NCI-H187 (cell line): ENCODE results near the gene CHRND.

ENCODE experiments used
- DNase-seq, 2 experiments: peaks; one replicate each; lab custom pipeline; 2025; lab: John Stamatoyannopoulos, UW

CHRND gene

DNA sequence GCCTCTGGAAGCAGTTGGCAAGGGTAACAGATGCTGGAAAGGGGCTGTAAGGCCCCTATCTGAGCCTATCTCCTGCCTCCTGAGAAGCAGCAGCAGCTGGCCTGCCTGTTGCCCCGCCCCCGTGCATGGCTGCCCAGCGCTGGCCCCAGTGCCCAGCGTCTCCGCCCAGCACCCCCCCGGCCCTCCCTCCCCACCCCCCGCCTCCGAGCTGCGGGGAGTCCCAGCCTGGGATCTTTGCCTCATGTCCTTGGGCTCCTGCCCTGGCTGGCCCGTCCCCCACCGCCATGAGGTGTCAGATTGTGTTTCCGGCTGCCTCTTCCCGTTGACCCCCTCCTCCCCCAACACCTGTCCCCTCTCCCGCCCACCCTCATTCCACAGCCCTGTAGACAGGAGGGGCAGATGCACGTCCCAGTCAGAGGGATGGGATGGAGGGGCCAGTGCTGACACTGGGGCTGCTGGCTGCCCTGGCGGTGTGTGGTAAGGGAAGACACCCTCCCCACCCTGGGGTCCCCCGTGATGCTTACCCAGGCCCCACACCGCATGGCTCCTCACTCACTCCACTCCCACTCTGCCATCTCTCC lies at the start of gene CHRND:
Gene CHRND (plus strand): TSS at position 370 of the 581 bp plus-strand sequence. CDS start 56 bp downstream, at position 426.
- no peak for DNase-seq

DNA sequence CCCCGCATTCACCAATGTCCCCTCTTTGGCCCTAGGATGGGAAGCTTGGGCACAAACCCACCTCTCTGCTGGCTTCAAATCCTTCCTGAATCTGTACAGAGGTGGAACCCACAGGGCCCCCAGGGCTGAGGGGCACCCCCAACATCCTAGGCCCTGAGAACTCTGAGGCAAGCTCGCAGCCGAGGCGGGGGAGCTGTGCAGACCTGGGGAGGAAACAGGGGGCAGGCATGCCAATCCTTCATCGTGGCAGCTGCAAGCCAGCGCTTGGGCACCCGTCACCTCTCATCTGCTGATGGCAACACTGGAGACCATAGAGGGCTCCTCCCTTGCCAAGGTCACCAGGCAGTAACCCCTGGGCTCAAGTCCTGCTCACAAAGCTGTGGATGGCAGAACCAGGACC lies 49.2 kb upstream of the CHRND start:
- no peak for DNase-seq

DNA sequence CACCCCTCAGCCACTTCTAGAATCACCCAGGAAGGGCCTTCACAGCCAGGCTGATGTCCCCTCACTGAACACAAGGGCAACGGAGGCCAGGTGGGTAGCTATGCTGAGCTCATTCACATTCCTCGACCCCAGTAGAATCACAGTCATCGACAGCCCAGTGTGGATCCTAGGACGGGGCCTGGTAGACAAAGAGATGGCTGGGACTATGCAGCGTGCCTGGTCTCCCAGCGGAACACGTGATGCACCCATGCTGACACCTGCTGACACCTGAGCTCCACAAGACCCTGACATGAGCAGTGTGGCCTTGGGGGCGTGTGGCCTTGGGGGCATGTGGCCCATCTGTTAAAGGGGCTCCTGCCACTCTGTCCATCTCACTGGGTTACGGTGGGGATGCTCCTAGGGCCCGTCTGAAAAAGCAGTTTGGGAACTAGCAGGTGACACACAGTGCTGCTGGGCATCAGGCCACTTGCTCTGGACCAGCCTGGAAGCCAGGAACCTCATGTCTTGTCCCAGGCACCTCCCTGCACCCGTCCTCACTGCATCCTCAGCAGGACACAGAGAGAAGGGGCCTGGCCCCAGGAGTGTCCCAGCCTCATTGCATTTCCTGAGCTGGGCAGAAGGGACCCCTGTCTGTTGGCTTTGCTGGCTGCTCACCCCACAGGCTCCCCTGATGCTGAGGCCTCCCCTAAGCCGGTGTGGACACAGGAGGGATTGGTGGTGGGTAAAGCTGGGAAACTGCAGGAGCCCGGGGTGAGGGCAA lies 48.0 kb upstream of the CHRND start:
- DNase-seq, result no peak

DNA sequence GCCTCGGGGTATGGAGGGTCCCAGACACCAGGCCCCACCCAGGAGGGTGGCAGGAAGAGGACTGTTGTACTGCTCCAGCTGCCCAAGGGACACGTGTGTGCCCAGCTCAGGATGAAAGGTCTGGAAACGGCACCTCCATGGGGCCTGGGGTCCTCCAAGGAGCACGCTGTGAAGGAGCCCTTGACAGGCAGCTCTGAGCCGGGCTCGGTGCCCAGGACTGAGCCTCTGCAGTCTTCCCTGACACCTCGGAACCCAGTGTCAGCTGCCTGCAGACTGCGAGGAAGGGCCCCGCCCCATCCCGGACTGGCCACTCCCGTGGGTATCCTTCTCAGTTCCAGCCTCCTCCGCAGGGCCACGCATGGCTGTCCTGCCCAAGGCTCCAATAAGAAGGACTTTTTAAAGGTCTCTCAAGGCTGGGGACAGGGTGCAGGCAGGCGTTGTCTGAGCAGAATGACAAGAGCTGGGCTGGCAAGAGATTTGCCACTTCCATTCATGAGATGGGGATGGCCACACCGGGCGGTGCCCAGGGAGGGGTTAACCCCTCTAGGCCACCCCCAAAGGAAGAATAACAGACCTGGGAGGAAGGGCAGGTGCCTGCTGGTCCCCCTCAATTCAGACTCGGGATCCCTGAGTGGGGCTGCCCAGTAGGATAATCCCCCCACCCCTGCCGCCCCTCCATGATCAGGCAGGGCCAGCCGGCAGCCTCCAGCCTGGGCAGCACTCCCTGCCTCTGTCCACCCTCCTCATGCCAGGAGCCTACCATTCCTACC lies 47.2 kb upstream of the CHRND start:
- no peak for DNase-seq

DNA sequence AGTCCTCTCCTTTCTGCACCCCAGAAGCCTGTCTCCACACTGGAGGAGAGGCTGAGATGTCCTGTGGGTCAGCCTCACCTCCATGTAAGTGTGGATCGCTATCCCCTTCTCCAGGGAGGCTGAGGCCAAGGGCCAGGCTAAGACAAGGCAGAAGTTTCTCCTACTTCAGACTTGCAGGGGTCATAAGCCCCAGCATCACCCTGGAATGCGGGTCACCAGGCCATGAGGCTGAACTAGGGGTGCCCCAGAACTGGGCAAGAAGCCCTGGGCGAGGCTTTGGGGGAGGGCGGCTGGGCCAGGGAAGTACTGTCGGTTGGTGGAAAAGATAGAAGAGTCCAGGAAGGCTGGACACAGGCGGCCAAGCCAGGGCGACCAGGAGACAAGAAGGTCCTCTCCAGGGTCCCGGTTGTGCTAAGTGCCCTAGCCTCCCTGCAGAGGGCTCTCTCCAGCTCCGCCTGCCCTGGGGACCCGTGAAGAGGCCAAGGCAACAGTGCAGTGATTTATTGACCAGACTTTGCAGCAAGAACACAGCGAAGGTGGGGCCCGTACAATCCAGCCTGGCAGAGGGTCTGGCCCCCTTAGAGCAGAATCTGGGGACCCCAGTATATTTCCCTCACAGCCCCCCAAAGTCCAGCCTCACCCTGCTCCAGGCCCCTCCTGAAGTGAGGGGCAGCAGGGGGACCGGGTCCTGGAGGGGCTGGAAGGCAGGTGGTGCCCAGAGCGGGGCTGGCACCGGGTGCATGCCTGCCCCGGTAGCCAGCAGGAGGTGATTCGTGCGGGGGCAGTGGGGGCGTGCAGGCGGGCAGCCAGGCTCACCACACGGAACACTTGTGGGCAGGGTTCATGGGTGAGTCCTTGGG lies 46.4 kb upstream of the CHRND start:
- no peak for DNase-seq

DNA sequence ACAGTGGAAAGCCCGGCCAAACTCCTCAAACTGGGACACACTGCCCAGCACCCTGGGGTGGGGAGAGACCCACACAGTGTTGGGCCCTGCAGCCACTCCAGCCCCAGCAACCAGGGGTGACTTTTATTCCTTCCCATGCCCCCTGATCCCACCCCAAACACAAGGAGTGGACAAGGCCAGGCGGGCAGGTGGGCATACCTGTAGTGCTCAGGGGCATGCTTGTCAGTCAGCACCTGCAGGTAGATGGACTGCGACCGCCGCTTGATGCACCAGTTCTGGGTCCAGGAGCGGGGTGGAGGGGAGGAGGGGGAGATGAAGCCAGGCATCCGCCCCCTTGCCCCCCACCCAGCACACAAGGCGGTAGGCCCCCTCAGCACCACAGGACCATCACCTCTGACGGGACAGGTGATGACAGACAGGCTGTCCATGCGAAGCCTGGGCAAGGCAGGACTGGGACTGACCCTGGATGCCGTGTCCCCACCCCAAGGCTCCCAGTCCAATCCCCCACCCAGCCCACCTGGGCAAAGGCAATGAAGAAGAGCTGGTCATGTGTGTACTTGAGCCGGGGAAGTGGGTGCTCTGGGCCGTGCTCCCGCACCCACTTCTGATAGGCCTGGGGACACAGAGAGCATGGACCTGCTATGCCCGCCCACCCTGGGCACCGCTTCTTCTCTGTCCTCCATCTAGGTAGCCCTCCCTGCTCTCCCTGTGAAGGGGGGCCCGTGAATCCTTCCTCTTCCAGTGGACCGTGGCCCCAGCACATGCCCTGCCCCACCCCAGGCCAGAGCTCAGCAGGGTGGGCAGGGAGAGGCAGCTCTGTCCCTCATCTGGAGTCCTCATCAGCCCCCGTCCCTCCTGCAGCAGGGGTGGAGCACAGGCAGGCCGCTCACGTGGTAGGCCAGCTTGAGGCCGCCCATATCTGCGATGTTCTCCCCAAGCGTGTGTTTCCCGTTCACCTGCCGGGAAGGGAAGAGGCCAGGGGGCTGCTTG lies 45.5 kb upstream of the CHRND start:
- DNase-seq, result no peak

DNA sequence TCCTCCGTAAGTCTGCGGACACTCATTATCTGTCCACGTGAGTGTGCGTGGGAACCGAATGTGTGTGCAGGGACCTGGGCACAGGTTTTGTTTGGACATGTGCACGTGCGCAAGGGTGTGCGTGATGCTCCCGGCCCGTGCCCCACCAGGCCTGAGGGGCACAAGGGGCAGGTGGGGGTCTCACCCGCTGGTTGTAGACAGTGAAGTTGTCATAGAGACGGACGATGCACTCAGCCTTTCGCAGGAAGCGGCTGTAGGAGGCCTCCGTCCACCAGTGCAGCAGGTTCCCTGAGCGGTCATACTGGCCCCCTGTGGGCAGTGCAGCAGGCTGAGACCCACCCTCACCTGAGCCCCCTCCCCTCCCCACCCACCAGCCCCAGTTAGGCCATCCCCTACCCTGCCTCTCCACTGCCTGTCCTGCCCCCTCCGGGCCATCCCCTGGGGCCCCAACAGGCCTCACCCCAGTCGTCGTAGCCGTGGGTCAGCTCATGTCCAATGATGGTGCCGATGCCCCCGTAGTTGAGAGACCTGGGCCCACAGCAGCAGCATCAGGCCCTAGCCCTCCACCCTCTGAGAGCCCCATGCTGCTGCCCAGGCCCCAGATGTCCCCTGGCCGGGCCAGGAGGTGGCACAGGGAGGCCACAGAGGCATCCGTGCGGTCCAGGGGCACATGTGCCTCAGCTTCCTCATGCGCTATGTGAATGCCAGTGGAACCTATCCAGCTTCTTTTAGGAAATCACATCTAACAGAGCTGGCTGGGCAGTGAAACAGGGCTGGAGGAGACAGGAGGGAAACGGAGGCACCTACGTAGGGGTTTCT lies 44.4 kb upstream of the CHRND start:
- DNase-seq, result no peak

DNA sequence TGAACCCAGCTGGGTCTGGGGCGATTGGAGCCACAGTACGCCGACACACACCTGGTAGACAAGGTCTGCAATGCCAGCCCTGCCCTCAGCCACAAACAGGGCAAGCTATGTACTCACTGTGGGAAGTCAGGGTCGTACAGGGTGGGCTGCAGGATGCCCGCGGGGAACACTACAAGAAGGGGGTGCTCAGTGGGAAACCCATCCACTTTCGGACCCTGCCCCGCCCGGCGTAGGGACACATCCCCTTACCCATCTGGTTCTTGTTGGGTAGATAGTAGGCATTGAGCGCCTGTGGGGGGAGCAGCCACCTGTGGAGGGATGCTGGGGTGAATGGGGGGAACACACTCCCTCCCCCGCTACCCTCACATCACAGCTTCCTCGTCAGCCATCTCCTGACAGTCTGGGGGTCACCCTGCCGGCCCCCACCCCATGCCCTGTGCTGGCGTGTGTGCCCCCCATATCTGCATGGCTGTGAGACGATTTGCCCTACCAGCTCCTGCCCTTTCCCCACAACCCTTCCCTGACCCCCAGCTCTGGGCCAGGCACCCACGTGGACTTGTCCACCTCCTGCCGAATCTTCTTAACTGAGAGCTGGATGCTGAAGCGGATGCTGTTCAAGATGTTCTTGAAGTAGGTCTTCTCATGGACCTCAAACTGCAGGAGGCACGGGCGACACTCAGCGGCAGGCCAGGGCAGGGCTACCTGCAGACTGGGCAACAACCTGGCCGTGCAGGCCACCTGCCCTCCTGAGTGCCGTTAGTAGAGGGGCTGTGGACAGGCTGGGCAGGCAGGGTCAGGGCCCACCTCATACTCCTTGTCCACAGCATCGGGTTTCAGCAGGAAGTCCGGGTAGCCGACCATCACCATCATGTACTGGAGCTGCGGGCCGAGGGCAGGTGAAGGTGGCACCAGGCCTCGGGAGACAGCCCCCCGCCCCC lies 43.4 kb upstream of the CHRND start:
- DNase-seq, result no peak

DNA sequence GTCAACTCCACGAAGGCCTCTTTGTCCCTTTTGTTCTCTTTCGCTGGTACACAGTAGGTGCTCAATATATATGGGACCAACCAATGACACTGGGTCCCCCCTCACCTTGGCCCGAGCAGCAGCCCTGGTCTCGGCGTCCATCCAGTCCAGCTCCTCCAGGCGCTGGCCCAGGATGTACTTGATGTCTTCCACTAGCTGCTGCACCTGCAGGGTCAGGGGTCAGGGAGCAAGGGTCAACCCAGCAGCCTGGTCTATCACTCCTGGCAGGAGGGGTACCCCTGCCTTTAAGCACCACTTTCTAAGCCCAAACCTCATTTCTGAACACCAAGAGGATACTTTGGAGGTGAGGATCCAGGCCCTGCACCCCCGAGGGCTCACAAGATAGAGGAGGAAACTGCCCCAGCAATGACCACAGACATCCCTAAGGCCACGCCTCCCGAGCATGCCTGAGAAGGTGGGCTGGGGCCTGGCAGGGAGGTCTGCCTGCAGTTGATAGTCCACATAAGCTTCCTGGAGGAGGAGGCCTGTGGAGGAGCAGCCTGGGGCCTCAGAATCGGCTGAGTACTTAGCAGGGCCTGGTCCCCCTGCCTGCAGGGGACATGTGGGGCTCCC lies 42.5 kb upstream of the CHRND start:
- no peak for DNase-seq

DNA sequence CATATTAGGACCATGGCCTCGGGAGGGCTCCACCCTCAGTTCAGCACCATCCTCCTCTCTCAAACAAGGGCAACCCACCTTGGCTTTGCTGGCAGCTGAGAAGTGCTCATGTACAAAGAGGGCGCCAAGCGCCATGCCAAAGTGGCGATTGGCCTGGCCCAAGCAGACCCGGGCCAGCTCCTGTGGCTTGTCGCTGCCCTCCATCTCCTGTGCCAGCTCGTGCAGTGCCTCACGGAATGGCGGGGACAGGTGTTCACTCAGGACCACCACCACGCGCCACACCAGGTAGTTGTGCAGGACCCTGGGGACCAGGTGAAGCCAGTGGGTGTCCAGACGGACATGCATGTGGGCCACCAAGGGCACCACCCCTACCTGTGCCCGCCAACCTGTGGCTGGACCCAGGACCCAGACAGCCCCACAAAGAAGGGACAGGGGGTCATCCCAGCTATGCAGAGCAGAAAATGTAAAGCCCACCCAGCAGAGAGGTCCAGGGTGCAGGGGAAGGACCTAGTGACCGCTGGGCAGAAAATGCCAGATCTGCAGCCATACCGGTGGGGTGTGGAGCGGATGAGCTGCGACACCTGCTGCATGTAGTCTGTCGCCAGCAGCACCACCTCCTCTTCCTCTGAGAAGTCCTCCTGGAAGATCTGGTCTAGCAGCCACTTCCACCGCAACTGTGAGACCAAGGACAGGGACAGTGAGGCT lies 41.9 kb upstream of the CHRND start:
- DNase-seq, result no peak

DNA sequence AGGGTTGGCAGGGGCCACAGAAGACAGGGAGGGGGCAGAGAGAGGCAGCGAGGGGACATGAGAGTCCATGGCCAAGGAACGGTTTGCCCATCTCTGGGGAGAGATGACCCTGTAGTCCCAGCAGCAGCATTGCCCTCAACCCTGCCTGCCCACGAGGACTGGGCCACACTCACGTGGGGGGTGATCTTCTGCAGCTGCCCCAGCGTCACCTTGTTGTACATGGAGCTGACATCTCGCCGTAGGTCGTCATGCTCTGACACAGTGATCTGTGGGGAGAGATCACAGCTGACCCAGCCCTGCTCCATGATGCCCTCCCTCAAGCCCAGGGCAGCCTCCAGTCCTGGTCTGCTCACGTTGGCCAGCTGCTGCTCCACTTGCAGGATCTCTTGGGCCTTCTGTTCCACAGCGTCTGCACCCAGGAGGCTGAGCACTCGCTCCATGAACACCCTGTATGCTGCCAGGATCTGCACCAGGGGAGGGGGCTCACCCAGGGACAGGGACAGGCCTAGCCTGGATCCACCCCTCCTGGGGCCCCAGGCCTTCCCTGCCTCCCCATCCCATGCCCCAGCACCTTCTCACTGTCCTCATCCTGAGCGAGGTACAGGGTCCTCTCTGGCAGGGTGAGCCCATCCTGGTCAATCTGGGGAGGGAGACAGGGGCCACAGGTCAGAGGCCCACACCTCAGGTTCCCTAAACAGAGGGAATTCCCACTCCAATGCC lies 41.2 kb upstream of the CHRND start:
- DNase-seq, result no peak

DNA sequence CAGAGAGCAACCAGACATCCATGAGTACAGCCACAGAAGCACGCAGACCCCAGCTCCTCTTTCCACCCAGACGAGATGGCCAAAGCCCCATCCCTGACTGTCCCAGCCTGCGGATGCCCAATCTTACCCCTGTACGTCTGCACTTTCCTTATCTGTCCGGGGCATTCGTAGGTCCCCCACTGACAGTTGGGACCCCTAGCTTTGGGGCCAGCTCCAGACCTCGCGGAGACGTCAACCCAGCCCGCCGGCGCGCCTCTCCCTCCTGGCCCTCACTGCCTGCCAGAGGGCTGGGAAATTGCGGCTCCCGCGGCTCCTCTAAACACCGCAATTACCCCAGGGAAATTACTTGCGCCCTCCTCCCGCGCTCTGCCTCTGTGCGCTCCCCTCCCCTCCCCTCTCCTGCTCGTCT lies 40.6 kb upstream of the CHRND start:
- no peak for DNase-seq

DNA sequence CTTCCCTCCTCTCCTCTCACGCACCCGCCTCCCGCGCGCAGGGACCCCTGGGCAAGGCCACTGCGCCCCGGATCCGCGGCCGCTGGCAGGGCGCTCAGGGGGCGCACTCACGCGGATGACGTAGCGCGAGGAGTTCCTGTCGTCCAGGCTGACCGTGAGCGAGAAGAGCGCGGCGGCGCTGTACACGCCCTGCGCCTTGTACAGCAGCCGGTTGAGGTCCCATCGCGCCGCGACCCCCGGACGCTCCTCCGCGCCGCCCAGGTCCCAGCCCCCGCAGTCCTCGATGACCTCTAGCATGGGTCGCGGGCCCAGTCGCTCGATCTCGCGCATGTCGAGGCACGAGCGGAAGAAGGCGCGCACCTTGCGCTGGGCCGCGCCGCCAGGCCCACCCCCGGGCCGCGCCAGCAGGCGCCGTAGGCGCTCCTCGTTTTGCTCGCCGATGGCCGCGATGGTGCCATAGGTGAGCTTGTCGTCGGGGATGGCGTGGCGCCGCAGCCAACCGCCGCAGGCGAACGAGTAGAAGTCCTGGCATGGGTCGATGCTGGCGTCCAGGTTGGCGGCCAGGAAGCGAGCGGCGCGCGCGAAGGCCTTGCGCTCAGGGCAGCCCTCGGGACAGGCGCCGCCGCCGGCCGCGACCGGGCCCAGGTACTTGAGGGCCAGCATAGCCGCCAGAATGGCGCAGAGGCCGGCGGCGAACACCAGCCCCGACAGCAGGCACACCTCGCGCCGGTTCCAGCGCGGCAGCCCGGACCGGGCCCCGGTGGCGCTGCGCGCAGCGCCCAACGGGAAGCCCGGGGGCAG lies 40.0 kb upstream of the CHRND start:
- DNase-seq, result no peak

DNA sequence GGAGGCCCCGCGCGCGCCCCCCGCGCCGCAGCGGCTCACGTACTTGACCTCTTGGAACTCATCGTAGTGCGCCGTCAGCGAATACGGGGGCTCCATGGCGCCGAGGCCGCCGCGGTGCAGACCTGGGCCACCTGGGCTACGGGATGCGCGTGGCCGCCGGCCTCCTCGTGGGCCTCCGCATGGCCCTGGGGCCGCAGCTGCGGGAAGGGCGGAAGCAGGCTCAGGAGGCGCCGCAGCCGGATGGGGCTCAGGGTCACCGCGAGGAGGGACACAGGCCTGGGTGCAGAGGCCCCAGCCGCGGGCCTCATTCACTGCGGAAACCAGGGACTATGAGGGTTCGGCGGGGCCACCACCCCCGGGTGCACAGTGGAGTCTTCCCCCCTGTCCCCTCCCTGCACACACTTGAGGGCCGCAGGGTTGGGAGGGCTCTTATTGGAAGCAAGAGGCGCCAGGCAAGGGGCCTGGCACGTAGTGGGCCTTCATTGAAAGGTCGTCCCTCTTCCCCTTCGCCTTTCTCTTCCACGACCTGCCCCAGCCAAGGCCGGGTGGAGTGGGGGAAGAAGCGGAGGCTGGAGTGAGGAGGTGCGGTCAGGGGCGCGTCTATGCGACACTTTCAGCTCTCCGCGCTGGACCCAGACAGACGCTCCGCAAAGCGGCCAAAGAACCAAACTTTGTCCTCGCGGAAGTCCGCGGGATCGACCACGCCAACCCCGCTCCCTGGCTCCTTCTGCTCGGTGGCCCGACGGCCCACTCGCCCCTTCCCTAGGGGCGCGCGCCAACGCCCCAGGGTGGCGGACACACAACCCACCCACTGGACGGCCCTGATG lies 39.2 kb upstream of the CHRND start:
- DNase-seq, result no peak

DNA sequence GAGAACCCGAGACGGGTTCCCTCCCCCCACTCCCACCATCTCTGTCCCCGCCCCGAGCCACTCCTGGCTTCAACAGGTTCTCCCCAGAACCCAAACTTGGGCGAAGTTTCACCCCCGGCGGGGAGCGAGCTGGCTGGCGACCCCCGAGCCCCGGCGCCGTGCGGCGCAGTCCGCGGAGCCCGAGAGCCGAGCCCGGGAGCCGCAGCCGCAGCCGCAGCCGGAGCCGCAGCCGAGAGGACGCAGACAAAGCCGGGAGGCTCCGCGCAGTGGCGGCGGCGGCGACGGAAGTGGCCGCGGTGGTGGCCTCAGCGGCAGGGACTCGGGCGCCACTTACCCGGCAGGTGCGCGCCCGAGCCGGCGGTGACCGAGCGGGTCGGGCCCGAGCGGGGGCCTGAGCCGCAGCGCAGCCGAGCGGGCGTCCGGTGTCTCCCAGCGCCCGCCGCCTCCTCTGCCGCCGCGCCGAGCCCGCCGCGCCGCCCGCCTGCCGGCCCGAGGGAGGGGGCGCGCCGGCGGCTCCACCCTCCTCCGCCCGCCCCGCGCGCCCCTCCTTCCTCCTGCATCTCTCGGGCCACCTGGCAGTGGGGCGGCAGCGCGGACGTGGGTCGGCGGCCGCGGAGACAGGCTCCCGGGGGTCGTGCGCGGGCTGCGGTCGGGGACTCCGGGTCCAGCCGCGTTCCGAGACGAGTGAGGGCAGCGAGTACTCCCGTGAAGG lies 38.4 kb upstream of the CHRND start, which contains the start of gene ECEL1:
Gene ECEL1 (minus strand): TSS at position 450 of the 712 bp plus-strand sequence. CDS start 1,181 bp downstream, outside the sequence.
- no peak for DNase-seq
